Breast epithelium (tissue), 3 donors: ENCODE measurements around the gene ZC3H11A.

Experiments
- POLR2AphosphoS5 ChIP-seq, 3 donors: sonication (generic); formaldehyde crosslinking; IDR thresholded peaks; one replicate each; pipeline ENCODE4 v1.6.1; 2017; ENCODE audit warnings: antibody characterized with exemption in 3 of 3
- TF ChIP-seq, protein P1 (sequence below), 3 donors: fragments of 450-650 bp; IDR thresholded peaks; one replicate each; pipeline ENCODE4 v1.5.1; 2016 to 2017; ENCODE audit warnings: antibody characterized with exemption in 3 of 3, mild to moderate bottlenecking in 3 of 3, moderate library complexity in 3 of 3

- TF ChIP-seq, protein P1, sequence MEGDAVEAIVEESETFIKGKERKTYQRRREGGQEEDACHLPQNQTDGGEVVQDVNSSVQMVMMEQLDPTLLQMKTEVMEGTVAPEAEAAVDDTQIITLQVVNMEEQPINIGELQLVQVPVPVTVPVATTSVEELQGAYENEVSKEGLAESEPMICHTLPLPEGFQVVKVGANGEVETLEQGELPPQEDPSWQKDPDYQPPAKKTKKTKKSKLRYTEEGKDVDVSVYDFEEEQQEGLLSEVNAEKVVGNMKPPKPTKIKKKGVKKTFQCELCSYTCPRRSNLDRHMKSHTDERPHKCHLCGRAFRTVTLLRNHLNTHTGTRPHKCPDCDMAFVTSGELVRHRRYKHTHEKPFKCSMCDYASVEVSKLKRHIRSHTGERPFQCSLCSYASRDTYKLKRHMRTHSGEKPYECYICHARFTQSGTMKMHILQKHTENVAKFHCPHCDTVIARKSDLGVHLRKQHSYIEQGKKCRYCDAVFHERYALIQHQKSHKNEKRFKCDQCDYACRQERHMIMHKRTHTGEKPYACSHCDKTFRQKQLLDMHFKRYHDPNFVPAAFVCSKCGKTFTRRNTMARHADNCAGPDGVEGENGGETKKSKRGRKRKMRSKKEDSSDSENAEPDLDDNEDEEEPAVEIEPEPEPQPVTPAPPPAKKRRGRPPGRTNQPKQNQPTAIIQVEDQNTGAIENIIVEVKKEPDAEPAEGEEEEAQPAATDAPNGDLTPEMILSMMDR (IDR thresholded peaks at IDR 0.05), result no peak
- no peak for TF ChIP-seq POLR2AphosphoS5 (IDR thresholded peaks at IDR 0.05)
Measured at GRCh38 chr1:203826175-203826574, 30.8 kb downstream of the ZC3H11A start.
